ENCODE results near the gene IRGC. TPM values are rescaled to one million over a fixed set of nuclear protein-coding genes. Genes with fewer than 3 reads are reported as not detected.

The IRGC gene
- total and polyA plus RNA-seq, 9 of the 15 experiments (the other 6 are each of a cell fraction or from before 2014, with no cell fraction given), result not detected

DNA sequence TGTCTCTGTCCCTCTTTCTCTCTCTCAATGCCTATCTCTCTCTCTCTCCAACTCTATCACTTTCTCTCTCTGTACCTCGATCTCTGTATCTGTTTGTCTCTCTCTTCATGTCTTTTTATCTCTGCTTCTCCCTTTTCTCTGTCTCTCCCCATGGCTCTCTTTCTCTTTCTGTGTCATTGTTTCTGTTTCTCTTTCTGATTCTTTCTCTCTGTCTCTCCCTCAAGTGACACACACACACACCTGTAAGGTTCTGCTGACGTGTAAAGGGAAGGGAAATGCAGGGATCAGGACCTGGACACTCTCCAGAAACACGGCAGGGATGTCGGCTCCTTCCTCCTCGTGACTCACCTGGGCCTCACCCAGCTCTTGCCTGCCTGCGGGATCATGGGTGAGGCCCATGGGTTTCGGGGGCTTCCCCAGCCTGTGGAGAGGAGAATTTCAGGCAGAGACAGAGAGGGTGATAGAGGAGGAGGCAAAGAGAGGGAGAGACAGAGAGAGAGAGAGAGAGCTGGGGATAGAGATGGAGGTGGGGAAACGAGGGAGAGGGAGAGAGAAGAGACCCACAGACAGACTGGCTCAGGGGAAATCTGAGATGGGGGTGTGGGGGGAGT, 40.5 kb upstream of the IRGC start:
- intact Hi-C loops (cut with micrococcal nuclease), result no loop called here
- in situ Hi-C loops (cut with MboI), result no loop called here
- no peak overlapping the region for H3K4me2 ChIP-seq (ENCODE audit: insufficient read depth, low read length)
- WGBS (ENCODE audit: insufficient coverage, low coverage, missing lambda C conversion rate), result 3% methylated on average over 7 of the region's 8 CpGs
- H3K9me1 ChIP-seq (ENCODE audit: control insufficient read depth, insufficient read depth, low read length), result no peaks in the 10 kb centered on the region
- DNase-seq (ENCODE audit: extremely low read depth in 1 of 4, low spot score in 3 of 4) (no peak), ATAC-seq (no peak), FAIRE-seq (peak; percentile 63)
- H3K36me3 ChIP-seq (ENCODE audit: control insufficient read depth, insufficient read depth, low read length), result no peaks in the 10 kb centered on the region
- BruUV-seq (replicated peaks), result no TSS peak
- no peak overlapping the region for H3K4me3 ChIP-seq
- H4K20me1 ChIP-seq (replicated peaks; ENCODE audit: control insufficient read depth, insufficient read depth, low read length), result no peaks in the 10 kb centered on the region
- H3K79me2 ChIP-seq (ENCODE audit: control insufficient read depth, insufficient read depth, low read length), result no peaks in the 10 kb centered on the region
- H3K27me3 ChIP-seq (ENCODE audit: control insufficient read depth in 2 of 2, insufficient read depth in 2 of 2, low read length in 2 of 2), result no peaks in the 10 kb centered on the region
- no peak overlapping the region for H3K27ac ChIP-seq (ENCODE audit: extremely low read depth, low read depth, low read length)
- peaks cover 26 to 31% of the 10 kb centered on the region in 2 experiments for H3K4me1 ChIP-seq (replicated peaks in 1 of 2; ENCODE audit: control insufficient read depth in 2 of 2, insufficient read depth in 2 of 2, low read length in 2 of 2)
- peak overlapping the region; percentile 37 for H2AFZ ChIP-seq (ENCODE audit: low read depth, low read length)
- H3K9ac ChIP-seq (ENCODE audit: insufficient read depth in 1 of 2, low read depth in 2 of 2, low read length in 2 of 2), result peak overlapping the region in 1 of 2 experiments; percentile 36; a peak in 1 of 4 replicates
- CTCF ChIA-PET (ENCODE audit: low intra/inter-chr PET ratio), result no interaction called here
- no peaks in the 10 kb centered on the region for H3K9me3 ChIP-seq (replicated peaks; ENCODE audit: control insufficient read depth, insufficient read depth, low read depth, low read length)
- POLR2A ChIA-PET, result interaction anchor here (0.6 kb wide), 1 partner anchor 11 kb away, joined by 3 read pairs; no protein-coding TSS in a partner anchor
- TF ChIP-seq POLR2G (IDR thresholded peaks at IDR 0.05; ENCODE audit: low read depth, low read length) (no peak), FOSL1 (tag; conservative IDR thresholded peaks at IDR 0.05) (peak; percentile 21; the same call in 1 of the 2 replicates), ZC3H8 (IDR thresholded peaks at IDR 0.05) (no peak), ZFP36 (IDR thresholded peaks at IDR 0.05; ENCODE audit: low read depth, low read length, partially characterized antibody) (no peak), ARHGAP35 (IDR thresholded peaks at IDR 0.05; ENCODE audit: partially characterized antibody) (peak; percentile 19), LARP7 (IDR thresholded peaks at IDR 0.05) (peak; percentile 11; the same call in 1 of the 2 replicates)
- TF ChIP-seq, protein P1, sequence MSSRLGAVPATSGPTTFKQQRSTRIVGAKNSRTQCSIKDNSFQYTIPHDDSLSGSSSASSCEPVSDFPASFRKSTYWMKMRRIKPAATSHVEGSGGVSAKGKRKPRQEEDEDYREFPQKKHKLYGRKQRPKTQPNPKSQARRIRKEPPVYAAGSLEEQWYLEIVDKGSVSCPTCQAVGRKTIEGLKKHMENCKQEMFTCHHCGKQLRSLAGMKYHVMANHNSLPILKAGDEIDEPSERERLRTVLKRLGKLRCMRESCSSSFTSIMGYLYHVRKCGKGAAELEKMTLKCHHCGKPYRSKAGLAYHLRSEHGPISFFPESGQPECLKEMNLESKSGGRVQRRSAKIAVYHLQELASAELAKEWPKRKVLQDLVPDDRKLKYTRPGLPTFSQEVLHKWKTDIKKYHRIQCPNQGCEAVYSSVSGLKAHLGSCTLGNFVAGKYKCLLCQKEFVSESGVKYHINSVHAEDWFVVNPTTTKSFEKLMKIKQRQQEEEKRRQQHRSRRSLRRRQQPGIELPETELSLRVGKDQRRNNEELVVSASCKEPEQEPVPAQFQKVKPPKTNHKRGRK (tag; IDR thresholded peaks at IDR 0.05), result peak; percentile 46; the same call in 1 of the 2 replicates
- TF ChIP-seq, protein P2, sequence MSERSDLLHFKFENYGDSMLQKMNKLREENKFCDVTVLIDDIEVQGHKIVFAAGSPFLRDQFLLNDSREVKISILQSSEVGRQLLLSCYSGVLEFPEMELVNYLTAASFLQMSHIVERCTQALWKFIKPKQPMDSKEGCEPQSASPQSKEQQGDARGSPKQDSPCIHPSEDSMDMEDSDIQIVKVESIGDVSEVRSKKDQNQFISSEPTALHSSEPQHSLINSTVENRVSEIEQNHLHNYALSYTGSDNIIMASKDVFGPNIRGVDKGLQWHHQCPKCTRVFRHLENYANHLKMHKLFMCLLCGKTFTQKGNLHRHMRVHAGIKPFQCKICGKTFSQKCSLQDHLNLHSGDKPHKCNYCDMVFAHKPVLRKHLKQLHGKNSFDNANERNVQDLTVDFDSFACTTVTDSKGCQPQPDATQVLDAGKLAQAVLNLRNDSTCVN (CRISPR knock-in tag; IDR thresholded peaks at IDR 0.05), result 0 out of 2 replicates have a peak, but pooled peaks have one; percentile 8
- TF ChIP-seq, protein P3, sequence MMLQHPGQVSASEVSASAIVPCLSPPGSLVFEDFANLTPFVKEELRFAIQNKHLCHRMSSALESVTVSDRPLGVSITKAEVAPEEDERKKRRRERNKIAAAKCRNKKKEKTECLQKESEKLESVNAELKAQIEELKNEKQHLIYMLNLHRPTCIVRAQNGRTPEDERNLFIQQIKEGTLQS (IDR thresholded peaks at IDR 0.05), result peak; percentile 52
- TF ChIP-seq, protein P3 (CRISPR knock-in tag; conservative IDR thresholded peaks at IDR 0.05), result no peak
- TF ChIP-seq, protein P4, sequence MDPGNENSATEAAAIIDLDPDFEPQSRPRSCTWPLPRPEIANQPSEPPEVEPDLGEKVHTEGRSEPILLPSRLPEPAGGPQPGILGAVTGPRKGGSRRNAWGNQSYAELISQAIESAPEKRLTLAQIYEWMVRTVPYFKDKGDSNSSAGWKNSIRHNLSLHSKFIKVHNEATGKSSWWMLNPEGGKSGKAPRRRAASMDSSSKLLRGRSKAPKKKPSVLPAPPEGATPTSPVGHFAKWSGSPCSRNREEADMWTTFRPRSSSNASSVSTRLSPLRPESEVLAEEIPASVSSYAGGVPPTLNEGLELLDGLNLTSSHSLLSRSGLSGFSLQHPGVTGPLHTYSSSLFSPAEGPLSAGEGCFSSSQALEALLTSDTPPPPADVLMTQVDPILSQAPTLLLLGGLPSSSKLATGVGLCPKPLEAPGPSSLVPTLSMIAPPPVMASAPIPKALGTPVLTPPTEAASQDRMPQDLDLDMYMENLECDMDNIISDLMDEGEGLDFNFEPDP (CRISPR knock-in tag; IDR thresholded peaks at IDR 0.05), result no peak
- TF ChIP-seq, protein P5, sequence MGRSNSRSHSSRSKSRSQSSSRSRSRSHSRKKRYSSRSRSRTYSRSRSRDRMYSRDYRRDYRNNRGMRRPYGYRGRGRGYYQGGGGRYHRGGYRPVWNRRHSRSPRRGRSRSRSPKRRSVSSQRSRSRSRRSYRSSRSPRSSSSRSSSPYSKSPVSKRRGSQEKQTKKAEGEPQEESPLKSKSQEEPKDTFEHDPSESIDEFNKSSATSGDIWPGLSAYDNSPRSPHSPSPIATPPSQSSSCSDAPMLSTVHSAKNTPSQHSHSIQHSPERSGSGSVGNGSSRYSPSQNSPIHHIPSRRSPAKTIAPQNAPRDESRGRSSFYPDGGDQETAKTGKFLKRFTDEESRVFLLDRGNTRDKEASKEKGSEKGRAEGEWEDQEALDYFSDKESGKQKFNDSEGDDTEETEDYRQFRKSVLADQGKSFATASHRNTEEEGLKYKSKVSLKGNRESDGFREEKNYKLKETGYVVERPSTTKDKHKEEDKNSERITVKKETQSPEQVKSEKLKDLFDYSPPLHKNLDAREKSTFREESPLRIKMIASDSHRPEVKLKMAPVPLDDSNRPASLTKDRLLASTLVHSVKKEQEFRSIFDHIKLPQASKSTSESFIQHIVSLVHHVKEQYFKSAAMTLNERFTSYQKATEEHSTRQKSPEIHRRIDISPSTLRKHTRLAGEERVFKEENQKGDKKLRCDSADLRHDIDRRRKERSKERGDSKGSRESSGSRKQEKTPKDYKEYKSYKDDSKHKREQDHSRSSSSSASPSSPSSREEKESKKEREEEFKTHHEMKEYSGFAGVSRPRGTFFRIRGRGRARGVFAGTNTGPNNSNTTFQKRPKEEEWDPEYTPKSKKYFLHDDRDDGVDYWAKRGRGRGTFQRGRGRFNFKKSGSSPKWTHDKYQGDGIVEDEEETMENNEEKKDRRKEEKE (IDR thresholded peaks at IDR 0.05; ENCODE audit: borderline replicate concordance in 1 of 2, control insufficient read depth in 1 of 2, low read depth in 2 of 2, low read length in 1 of 2), result 0 out of 4 replicates have a peak, but pooled peaks of 1 of the 2 experiments have one; percentile 16

Measured in K562 (cell line).